ENCODE measurements around the gene DIS3L2.
"Not testable (repeated sequence)": the region's sequence is repeated elsewhere in the genome, so short reads cannot be mapped to it uniquely, and the experiment has no call there.

The DIS3L2 gene

GRCh38 chr2:232361646-232362045 lies 400.1 kb downstream of the DIS3L2 start:
- no peak for DNase-seq

DNA sequence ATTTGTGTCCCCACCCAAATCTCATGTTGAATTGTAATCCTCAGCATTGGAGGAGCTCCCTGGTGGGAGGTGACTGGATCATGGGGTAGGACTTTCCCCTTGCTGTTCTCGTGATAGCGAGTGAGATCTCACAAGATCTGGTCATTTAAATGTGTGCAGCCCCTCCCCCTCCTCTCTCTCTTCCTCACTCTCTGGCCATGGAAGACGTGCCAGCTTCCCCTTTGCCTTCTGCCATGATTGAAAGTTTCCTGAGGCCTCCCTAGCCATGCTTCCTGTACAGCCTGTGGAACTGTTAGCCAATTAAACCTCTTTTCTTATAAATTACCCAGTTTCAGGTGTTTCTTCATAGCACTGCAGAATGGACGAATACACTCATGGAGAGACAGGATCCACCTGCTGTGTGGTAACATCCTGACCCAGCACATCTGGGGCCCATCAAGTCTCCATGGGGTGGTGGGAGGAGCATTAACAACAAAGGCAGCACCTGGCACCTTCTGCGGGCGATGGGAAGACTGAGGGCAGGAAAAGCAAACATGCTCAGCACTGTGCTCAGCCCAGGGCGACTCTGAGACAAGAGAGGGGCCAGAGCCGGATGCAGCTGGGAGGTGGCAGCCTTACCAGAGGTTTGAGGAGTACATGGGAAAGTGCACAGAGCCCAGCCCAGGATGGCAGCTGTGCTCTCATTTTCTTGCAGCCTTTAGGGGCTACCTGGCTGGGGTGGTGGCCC lies 400.8 kb downstream of the DIS3L2 start:
- DNase-seq, result no peak

GRCh38 chr2:232363064-232363783 lies 401.7 kb downstream of the DIS3L2 start:
- DNase-seq, result not testable (repeated sequence)

- DNase-seq, result no peak
Measured at GRCh38 chr2:232363784-232364615, 402.5 kb downstream of the DIS3L2 start.

DNA sequence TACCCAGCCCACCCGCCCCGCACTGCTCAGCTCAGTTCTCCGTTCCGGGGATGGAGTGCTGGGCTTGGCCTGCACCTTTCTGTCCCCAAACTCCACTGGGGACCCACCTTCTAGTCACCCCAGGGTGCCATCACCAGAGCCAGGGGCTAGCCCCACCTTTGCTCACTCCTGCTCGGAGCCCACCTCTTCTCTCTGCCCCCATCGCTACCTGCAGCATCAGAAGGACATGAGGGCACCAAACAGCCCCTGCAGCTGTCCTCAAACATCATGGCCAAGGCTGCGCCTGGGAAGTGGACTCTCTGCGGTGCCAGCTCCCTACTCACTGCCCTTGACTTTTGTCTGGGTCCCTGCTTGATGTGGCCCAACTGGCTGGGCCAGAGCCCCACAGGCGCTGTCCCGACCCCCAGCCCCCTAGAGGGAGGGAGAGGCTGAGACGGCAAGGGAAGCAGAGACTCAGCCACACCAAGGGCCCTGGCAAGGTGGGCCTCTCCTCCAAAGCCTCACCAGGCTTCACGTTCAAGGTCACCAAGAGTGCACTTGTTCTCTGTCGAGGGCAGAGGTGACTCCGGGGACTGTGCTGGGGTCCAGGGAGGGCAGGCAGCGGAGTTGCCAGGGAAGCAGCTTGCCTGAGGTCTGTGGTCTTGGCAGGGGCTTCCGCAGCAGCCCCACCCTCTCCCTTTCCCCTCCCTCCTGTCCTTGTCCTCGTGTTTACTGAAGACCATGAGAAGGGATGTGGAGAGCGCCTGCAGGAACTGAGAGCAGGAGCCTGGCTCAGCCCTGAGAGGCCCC lies 403.5 kb downstream of the DIS3L2 start:
- not testable (repeated sequence) for DNase-seq

GRCh38 chr2:232365621-232366321 lies 404.3 kb downstream of the DIS3L2 start:
- DNase-seq, result no peak

- DNase-seq, result not testable (repeated sequence)
Measured at GRCh38 chr2:232366461-232366860, 404.9 kb downstream of the DIS3L2 start.

GRCh38 chr2:232367016-232367415 lies 405.5 kb downstream of the DIS3L2 start:
- DNase-seq, result no peak

DNA sequence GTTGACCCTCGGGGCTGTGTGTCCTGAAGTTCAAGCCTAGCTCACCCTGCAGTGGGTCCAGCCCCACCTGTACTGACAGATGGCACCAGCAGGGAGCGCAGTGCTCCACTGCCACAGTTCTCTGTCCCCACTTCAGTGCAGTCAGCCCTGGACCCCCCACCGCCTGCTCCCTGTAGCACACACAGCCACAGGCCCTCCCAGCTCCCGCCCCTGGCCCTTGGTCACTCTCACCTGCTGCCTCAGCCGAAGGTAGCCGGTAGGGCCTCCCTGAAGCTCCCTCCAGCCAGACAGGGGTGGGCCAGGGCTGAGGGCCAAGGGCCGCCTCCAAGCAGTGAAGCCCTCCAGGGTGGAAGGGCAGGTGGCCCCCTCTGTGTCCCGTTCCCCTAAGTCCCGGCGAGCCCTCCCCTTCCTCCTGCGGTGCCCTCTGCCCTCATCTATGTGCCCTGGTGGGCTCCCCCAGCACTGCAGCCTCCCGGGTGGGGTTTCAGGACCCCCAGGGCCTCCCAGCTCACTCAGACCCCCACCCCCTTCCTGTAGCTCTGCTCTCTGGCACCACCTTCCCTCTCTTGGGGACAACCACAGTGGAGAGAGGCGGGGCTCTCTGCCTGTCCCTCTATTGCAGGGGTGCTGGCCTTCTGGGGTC lies 406.2 kb downstream of the DIS3L2 start:
- DNase-seq, result no peak

DNA sequence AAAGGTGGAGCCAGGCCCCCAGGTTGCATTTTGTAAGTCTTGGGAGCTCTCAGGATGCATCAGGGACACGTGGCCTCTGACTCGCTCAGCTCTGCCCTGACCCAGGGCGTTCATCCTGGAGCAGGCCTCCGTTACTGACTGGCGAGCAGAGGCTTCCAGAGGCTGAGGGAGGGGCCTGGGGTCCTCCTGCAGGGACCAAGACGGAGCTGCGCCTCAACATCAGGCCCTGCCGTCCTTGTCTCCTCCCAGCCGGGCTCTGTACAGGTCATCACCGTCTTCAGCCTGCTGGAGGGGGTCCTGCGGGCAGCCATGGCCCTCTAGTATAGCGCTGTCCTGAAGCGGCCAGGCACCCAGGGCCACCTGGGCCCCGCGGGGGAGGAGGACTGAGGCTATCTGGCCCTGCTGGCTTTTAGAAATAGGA lies 406.8 kb downstream of the DIS3L2 start:
- no peak for DNase-seq

- no peak for DNase-seq
Measured at GRCh38 chr2:232369126-232369951, 407.8 kb downstream of the DIS3L2 start.

DNA sequence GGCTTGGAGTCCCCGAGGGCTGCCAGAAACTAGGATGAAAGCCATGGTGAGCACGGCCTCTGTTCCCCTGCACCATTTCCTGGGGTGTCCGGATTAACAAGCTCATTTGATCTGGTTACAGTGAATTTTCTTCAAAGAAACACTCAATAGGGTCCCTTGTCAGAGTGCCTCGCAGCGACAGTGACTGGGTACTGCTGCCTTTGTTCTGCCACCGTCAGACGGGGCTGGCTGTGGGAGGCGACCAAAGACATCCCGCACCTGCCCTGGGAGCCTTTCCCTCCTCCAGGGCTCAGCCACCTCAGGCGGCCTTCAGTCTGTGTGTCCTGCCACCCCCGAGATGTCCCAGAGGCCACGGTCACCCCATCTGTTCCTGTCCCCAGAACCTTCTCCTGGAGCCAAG lies 408.5 kb downstream of the DIS3L2 start:
- not testable (repeated sequence) for DNase-seq

GRCh38 chr2:232372231-232373208 lies 411.0 kb downstream of the DIS3L2 start:
- no peak for DNase-seq

DNA sequence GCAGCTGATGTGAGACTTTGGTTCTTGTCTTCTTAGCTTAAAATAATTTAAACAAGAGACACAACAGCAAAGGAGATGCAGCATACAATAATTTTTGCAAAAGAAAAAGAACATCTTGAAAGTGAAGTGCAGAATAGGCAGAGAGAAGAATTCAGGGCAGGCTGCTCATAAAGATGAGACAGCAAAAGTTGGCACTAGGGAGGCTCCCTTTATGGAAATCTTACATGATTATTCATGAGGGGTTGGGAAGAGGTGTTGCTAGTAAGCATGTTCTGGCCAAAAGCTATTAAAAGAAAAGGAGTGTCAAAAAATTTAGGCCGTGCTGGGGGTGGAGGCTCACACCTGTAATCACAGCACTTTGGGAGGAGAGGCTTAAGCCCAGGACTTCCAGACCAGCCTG lies 412.8 kb downstream of the DIS3L2 start:
- no peak for DNase-seq

DNA sequence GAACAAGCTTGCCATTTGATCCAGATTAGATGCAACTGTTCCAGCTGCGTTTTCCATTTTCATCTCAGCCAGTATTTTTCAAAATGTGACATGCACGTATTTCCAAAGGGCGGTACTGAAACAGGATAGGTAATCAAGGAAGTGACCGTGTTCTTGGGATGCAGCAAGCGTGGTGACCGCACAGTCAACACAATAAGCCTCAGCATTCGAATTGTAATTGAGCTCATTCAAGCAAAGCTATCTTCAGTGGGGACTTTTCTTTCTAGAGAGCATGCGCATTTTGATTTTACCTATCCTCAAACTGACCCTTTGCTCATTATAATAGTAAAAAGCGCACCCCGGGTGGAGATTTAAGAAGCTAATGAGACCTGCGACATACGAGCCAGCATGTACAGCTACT lies 413.7 kb downstream of the DIS3L2 start:
- DNase-seq, result no peak

DNA sequence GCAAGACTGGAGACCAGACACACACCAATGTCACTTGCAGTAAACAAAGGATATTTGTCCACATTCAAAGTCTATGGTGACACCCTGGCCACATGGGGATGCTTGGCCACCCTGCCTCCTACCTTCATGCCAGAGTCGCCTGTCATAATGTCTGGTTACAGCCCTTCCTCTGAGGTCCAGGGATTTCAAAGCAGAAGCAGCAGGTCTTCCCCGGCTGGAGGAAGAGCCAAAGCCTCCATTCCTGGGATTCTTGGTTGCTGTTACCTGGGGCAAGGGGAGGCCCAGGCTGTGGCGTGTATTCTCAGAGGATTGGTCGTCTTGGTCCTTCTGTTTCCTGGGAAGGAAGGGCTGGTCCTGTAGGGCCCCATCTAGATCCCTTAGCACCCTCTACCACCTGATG lies 414.7 kb downstream of the DIS3L2 start:
- DNase-seq, result no peak

DNA sequence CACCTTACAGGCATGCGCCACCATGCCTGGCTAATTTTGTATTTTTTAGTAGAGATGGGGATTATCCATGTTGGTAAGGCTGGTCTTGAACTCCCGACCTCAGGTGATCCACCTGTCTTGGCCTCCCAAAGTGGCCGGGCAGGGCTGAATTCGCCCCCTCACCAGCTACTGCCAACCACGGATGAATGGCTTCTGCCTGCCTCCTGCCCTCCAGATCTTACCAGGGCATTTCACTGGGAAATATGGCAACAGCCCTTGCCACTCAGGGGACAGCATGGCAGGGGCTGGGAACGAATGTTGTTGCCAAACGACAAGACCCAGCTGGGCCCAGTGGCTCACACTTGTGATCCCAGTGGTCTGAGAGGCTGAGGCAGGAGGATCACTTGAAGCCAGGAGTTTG lies 415.2 kb downstream of the DIS3L2 start:
- DNase-seq, result no peak

GRCh38 chr2:232377319-232377718 lies 415.8 kb downstream of the DIS3L2 start:
- no peak for DNase-seq
